HUDEP-2 (cell line): ENCODE measurements around the gene SETD2.
"Not testable (repeated sequence)": the region's sequence is repeated elsewhere in the genome, so short reads cannot be mapped to it uniquely, and the experiment has no call there.

Experiments used
- DNase-seq, 76 experiments: peaks; one replicate each; lab custom pipeline; 2025; ENCODE audit not compliant: unreplicated experiment in 76 of 76; lab: John Stamatoyannopoulos, UW

SETD2 gene, protein sequence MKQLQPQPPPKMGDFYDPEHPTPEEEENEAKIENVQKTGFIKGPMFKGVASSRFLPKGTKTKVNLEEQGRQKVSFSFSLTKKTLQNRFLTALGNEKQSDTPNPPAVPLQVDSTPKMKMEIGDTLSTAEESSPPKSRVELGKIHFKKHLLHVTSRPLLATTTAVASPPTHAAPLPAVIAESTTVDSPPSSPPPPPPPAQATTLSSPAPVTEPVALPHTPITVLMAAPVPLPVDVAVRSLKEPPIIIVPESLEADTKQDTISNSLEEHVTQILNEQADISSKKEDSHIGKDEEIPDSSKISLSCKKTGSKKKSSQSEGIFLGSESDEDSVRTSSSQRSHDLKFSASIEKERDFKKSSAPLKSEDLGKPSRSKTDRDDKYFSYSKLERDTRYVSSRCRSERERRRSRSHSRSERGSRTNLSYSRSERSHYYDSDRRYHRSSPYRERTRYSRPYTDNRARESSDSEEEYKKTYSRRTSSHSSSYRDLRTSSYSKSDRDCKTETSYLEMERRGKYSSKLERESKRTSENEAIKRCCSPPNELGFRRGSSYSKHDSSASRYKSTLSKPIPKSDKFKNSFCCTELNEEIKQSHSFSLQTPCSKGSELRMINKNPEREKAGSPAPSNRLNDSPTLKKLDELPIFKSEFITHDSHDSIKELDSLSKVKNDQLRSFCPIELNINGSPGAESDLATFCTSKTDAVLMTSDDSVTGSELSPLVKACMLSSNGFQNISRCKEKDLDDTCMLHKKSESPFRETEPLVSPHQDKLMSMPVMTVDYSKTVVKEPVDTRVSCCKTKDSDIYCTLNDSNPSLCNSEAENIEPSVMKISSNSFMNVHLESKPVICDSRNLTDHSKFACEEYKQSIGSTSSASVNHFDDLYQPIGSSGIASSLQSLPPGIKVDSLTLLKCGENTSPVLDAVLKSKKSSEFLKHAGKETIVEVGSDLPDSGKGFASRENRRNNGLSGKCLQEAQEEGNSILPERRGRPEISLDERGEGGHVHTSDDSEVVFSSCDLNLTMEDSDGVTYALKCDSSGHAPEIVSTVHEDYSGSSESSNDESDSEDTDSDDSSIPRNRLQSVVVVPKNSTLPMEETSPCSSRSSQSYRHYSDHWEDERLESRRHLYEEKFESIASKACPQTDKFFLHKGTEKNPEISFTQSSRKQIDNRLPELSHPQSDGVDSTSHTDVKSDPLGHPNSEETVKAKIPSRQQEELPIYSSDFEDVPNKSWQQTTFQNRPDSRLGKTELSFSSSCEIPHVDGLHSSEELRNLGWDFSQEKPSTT (N-terminal part only)

DNA sequence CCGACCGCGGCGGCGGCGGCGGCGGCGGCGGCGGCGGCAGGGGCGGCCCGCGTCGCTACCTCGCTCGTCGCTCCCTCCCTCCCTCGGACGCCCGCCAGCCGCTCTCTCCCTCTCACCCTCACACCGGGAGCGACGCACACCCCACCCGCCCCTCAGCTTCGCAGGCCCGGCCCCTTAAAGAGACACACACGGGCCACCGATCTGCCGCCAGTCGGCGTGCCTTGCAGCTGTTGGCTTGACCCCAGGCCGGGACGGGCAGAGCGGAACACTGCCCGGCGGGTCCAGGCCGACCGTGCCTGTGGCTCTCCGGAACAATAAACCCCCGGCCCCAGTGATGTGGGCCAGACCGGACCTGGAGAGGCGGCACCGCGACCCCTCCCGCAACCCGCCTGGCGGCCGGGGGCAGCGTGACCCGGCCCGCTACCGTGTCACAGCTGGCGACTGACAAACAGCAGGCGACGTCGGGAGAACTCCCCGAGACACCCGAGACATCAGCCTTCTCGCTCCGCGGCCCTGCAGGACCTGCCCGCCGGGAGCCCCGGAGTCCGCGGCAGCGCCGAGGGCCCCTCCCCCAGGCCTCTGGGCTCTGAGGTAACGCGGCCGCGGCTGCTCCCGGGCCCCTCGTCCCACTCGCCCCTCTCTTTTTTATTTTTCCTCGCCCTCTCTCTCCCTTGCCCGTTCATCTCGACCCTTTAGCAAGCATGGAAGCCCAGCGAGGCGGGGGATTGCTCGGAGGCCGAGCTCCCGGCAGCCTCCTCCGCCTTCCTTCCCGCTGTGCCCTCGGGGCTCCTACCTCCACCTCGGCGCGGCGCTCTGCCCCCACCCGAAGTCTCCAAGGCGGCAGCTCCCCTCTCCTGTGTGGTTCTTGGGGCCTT is at the start of gene SETD2:
Gene SETD2 (minus strand): TSS at position 107 of the 875 bp plus-strand sequence. CDS start 189 bp downstream, outside the sequence.
- peak in 75 of 76 experiments; percentile 61 to 96 (median 86) for DNase-seq

DNA sequence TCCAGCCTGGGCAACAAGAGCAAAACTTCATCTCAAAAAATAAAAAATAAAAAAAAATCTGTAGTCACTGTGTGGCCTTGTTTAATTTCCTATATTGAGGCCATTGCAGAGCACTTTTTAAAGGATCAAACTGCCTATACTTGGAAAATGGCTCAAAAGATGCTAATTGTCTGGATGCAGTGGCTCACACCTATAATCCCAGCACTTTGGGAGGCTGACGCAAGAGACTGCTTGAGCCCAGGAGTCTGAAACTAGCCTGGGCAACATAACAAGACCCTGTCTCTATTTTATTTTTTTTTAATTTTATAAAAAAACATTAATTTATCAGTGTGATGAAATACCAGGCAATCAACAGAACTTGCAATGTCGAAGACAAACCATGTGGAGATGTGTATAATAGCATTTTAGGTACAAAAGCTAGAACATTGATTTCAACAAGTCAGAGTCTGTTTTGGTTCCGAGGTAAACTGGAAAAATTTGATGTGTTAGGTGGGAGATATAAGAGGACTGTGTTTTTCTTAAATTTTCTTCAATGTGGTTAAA is 47.0 kb upstream of the SETD2 start:
- DNase-seq, result no peak

DNA sequence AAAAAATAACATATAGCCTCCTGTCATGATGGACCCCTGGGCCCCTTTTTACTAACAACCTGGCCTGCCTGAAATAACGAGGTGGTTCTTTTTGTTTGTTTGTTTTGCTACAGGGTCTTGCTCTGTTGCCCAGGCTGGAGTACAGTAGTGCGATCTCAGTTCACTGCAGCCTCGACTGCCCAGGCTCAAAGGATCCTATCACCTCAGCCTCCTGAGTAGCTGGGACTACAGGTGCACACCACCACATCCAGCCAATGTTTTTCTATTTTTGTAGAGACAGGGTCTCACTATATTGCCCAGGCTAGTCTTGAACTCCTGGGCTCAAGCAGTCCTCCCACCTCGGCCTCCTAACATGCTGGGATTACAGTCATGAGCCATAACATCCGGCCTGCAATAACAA is 42.1 kb upstream of the SETD2 start:
- DNase-seq, result not testable (repeated sequence)

DNA sequence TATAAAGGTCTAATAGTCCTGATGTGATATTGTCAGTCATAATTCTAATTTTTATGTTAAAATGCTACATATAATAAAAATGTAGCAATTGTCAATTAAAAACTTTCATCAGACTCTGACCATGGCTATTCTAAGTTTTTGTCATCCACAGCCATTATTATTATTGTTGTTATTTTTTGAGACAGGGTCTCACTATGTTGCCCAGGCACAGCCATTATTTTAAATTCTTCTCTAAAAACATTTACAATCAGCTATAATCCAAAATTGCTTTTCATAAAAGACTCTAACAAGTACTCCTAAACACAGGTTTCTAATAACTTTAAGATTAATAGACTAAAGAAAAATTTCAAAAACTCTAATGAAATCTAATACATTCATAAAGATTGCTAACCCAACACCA is 41.0 kb upstream of the SETD2 start:
- no peak for DNase-seq

DNA sequence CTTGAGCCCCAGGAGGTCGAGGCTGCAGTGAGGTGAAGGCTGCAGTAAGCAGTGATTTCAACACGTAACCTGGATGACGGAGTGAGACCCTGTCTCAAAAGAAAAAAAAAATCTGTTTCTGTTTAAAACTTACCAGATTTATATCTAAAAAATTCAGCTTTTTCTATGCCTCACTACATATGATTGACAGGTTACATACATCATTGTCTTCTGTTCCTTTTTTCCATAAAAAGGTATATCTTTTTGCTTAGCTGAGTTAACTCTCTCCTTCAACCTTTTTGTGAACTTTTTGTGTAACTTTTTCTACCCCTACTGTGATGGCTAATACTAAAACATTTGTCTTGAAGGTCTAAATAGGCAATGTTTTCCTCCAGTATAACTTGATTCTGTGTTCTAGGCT is 38.6 kb upstream of the SETD2 start:
- DNase-seq, result no peak

DNA sequence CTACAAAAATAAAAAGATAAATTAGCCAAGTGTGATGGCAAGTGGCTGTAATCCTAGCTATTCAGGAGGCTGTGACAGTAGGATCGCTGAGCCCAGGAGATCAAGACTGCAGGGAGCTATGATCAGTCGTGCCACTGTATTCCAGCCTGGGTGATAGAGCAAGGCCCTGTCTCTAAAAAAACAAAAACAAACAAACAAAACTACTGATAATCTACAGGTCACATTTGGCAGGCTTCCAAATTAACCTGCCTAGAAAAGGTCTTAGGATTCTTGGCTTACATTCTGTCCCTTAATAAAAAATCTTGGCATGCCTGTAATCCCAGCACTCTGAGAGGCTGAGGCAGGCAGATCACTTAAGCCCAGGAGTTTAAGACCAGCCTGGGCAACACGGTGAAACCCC is 33.4 kb upstream of the SETD2 start:
- no peak for DNase-seq

DNA sequence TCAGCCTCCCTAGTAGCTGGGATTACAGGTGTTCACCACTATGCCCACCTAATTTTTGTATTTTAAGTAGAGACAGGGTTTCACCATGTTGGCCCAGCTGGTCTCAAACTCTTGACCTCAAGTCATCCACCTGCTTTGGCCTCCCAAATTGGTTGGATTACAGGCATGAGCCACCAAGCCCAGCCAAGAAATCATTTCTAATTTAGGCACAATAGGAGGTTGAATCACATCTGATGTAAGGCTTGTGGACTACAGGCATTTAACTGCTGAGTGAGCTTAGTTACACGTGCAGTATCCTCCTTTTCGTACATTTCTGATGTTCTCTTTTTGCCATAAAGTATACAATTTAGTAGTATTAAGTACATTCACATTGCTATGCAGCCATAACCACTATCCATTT is 31.1 kb upstream of the SETD2 start:
- no peak for DNase-seq

DNA sequence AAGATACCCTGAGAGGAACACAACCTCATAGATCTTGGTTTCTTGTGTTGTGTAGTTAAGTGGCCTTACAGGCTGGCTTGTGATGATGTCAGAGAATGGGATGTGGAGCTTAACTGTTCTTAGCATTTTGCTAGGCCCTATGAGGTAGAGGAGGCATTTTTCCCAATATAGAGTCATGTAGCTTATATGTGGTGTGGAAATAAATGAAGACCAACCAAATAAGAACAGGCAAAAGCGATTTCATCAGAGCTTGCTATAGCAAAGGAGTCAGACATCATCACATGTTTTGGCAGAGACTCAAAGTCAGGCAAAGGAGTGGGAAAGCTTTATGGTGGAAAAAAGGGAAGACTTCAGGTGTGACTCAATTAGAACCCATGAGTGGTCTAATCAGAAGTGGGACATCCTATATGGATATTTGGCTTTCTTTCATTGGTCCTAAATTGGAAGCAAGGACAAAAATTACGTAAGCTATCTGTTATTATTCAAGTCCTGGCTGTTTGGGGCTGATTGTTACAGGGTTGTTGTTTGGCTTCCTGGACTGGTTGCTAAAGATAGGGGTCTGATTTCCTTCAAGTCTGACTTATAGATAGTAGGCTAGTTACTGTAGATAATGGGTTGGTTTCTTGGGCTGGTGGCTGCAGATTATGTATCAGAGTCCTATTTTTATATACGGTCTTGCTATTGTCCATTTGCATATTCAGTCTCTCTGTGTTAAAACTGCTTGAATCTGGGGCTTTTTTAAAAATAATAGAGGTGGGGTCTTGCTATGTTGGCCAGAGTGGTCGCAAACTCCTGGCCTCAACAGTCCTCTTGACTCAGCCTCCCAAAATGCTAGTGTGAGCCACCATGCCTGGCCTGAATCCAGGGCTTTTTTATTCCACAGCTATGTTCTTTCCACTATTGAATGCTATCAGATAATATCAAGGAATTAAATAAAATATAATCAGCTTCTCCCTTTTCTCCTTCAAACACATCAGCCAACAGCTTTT is 30.3 kb upstream of the SETD2 start:
- DNase-seq, result peak in 38 of 76 experiments; percentile 1 to 79 (median 13)

DNA sequence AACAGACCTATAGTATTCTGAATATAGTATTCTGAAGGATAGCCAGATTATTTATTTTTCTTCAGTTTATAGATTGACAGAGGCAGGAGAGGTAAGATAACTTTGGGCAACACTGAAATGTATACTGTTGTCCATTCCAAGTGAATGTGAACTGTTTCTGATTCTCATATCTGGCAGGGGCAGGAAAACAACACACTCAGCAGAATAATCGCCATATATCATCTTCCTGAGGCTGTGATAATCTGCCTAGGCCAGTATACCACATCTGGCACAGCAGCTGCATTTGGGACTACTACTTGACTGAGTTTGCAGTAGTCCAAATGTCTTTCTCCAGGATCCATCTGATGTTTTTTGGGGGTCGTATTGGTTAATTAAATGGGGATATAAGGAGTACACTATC is 22.4 kb upstream of the SETD2 start:
- DNase-seq, result peak in 11 of 76 experiments; percentile 2 to 32 (median 21)

DNA sequence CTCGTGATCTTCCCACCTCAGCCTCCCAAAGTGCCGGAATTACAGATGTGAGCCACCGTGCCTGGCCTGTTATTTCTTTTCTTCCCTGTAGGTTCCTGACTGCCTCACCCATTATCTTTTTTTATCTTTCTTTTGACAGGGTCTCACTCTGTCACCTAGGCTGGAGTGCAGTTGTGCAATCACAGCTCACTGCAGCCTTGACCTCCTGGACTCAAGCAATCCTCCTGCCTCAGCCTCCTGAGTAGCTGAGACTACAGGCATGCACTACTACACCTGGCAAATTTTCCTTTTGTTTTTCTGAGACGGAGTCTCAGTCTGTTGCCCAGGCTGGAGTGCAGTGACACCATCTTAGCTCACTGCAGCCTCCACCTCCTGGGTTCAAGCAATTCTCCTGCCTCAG is 17.8 kb upstream of the SETD2 start:
- DNase-seq, result not testable (repeated sequence)

DNA sequence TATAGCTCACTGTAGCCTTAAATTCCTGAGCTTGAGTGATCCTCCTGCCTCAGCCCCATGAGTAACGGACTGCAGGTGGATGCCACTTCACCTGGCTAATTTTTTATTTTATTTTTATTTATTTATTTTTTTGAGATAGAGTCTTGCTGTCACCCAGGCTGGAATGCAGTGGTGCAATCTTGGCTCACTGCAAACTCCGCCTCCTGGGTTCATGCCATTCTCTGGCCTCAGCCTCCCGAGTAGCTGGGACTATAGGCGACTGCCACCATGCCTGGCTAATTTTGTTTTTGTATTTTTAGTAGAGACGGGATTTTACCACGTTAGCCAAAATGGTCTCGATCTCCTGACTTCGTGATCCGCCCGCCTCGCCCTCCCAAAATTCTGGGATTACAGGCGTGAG is 16.1 kb upstream of the SETD2 start:
- not testable (repeated sequence) for DNase-seq

DNA sequence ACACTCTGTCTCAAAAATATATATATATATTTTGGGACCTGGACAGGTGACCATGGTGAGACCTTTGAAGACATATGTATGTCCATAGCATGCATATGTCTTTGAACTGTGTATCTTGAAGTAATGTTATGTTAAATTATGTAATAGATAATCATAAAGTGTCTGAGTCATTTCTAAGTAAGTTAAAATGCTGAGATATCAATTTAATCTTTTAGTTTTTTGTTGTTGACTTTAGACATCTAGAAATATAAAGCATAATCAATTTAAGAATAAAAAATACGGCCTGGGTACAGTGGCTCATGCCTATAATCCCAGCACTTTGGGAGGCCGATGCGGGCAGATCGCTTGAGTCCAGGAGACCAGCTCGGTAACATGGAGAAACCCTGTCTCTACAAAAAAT is 12.7 kb upstream of the SETD2 start:
- no peak for DNase-seq

DNA sequence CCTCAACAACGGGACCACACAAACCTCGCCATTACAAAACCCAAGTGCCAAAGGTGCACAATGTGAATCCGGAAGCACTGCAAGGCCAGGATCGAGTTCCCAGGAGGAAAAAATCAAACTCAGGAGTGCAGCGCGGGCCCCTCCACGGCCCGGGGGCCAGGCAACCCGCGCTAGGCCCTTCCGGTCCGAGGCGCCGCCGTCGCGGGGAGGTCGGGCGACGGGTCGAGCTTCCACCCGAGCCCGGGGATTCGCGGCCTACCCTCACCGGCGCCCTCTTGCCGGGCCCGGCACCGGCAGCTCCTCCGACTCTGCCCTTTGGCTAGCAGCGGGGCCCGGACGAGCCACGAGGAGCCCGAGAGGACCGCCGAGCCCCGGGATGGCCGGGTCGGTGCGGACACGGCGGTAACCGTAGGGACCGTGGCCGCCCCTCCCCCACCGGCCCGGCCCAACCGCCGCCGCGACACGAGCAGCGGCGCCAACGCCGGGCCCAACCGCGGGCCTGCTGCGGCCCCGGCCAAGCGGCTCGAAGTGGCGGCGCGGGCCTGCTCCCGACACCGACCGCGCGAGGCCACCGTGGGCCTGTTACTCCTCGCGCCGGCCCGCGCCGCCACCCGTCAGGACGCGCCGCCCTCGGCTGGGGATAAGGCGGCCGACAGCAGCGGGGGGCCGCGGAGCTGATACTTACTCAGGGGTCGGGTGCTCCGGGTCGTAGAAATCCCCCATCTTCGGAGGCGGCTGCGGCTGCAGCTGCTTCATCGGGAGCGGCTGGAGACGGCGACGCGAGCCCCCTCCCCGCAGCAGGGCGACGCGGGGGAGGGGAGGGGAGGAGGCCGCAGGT is 525 bp downstream of the SETD2 start:
- DNase-seq, result peak in 27 of 76 experiments; percentile 12 to 63 (median 40)

DNA sequence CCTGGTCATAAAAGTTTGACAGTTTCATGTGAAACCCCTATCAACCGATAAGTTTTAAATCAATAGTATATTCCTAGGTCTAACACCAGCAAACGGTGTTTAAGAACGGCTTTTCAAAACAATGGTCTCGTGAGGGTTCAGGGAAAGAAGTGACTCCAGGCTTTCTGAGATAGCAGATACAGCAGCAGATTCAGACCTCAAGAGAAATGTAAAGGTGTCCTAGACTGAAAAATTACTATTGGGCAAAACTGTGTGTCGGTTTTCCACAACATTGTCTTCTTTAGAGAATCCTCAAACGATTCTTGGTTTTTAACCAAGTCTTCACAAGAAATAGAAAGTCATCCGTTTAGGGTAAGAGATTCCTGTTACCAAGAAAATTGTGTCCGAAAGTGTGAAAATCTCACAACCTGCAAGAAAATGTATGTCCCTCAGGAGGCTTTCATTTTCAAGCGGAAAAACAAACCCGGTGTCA is 1.2 kb downstream of the SETD2 start:
- DNase-seq, result peak in 2 of 76 experiments; percentile 6 to 22

DNA sequence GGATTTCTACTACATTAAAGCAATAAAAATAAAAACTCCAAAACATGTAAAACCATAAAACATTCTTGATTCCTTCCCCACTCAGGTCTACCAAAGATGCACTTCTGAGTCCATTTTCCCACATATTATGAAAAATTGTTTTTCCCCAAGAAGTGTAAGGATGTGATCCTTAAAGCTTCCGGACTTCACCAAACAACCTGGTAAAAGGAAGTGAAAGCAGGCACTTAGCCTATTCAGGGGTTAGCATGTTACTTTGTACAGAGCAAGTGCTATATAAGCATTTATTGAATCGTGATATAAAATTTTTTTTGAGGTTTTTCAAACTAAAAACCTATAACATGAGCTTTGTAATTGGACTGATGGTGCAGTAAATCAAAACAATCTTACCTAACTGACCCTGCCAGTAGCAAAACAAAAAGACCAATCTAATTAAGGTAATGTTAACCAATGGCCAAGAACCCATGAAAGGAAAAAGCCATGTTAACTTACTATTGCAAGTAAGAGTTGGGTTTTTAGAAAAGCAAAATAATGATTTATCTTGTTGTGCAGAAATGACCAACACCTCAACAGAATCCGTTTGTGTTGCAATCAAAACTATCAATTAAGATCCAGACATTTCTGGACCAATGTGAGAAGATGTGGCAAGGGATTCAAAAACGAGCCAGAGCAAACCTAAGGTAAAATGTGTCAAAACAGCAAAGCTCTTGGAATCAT is 1.8 kb downstream of the SETD2 start:
- no peak for DNase-seq

DNA sequence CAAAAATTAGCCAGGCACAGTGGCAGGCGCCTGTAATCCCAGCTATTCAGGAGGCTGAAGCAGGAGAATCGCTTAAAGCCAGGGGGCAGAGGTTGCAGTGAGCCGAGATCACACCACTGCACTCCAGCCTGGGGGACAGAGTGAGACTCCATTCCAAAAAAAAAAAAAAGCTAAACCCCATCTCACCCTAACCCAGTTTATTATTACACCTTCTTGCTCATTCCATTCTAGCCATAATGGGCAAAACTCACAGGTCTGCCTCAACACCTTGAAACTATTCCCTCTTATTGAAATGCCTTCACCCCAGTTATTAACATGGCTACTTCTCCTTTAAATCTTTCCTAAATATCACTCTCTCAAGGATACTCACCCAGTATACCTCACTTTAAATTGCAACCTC is 4.1 kb downstream of the SETD2 start:
- no peak for DNase-seq

DNA sequence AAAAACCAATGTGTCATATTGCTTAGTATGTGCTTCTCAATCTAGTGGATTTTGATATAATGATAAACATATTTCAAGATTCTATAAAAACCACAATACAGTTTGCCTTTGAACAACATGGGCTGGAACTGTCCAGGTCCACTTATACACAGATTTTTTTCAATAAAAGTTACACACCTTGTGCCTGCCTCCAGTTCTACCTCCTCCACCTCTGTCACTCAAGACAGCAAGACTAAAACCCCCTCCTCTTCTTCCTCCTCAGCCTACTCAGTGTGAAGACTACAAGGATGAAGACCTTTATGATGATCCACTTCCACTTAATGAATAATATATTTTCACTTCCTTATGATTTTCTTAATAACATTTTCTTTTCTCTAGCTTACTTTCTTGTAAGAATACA is 5.7 kb downstream of the SETD2 start:
- no peak for DNase-seq
